Epithelial cell of esophagus (primary cell): ENCODE measurements around the gene ERRFI1.
A peak's percentile ranks its signal among the peaks of the same experiment; 100 is the strongest.

ENCODE experiments used
- DNase-seq: peaks from one replicate; pipeline ENCODE4 v3.0.0; 2010; ENCODE audit warnings: low read depth
- H3K4me3 ChIP-seq: 2 replicates; pipeline ENCODE4 v1.5.1; 2011; ENCODE audit warnings: mild to moderate bottlenecking, low read length, control low read depth
- TF ChIP-seq, protein P1 (sequence below): IDR thresholded peaks from 2 replicates; pipeline ENCODE4 v1.5.1; 2011; ENCODE audit warnings: low read depth, mild to moderate bottlenecking, low read length, control low read depth, inconsistent platforms; ENCODE audit not compliant: insufficient read depth; ENCODE audit errors: missing control alignments

ERRFI1 gene

DNA sequence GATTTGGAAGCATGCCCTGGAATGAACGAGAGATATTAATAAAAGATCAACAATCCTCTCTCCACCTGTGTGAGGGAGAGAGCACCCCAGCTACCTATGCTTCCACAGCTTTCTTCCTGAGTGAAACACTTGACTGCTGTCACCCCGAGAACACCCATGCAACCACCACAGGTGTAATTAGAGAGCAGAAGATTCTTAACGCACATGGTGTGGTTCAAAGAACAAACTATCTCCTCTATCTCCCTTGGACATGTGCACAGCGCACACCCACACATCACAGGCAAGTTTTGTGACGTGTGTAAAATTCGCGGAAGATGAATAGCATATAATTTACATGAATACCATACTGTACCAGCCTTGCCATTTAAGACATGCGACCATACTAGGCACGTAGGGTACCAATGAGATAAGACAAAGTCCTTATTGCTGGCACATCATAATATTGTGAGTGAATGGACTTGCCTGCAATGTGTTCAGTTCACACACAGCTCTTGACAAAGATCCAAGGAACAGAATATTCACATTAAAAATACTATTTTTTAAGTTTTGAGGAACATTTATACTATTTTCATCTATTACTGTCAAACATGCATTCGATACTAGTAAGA lies 11.6 kb downstream of the ERRFI1 start:
- no peak for DNase-seq
- TF ChIP-seq, protein P1, sequence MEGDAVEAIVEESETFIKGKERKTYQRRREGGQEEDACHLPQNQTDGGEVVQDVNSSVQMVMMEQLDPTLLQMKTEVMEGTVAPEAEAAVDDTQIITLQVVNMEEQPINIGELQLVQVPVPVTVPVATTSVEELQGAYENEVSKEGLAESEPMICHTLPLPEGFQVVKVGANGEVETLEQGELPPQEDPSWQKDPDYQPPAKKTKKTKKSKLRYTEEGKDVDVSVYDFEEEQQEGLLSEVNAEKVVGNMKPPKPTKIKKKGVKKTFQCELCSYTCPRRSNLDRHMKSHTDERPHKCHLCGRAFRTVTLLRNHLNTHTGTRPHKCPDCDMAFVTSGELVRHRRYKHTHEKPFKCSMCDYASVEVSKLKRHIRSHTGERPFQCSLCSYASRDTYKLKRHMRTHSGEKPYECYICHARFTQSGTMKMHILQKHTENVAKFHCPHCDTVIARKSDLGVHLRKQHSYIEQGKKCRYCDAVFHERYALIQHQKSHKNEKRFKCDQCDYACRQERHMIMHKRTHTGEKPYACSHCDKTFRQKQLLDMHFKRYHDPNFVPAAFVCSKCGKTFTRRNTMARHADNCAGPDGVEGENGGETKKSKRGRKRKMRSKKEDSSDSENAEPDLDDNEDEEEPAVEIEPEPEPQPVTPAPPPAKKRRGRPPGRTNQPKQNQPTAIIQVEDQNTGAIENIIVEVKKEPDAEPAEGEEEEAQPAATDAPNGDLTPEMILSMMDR: no peak

DNA sequence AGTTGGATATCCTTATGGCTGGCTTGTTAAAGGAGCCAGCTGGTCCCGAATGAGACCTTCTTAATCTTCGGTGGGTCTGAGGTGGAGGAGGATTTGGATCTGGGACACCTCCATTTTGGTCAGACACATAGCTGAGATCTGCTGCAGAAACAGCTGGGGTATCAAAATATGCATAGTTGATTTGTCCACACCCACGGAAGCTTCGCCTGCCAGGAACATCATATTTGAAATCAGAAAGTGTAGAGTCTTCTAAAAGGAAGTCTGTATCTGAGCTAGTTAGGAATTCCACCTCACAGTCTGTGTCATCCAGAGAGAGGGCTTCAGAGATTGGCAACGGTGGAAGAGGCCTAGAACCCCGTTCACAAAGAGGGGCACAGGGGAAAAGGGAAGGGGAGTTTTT lies 12.3 kb downstream of the ERRFI1 start:
- DNase-seq: no peak
- TF ChIP-seq, protein P1: no peak
- no peak overlapping the region for H3K4me3 ChIP-seq

More for the DNA sequence above, 11.6 kb downstream of the ERRFI1 start:
- no peak overlapping the region for H3K4me3 ChIP-seq

GRCh38 chr1:8013399-8013798 lies 12.7 kb downstream of the ERRFI1 start:
- TF ChIP-seq, protein P1: no peak
- DNase-seq: no peak
- no peak overlapping the region for H3K4me3 ChIP-seq

DNA sequence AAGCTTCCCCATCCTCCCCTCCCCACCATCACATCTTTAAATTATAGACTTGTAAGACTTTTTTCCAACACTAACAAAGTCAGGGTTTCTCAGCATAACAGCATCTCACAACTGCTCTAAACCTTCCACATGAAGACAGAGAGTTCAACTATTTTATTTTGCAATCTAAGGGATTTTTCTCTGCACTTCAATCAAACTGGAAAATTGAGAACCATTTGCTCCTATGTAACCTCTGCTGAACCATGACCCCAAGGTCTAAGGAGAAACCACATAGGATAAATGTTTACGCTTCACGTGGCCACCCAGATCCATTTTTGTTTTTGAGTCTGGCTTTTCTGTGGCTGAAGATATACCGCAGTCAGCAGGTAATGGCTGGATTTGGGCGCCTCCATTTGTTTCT lies 13.2 kb downstream of the ERRFI1 start:
- TF ChIP-seq, protein P1: no peak
- H3K4me3 ChIP-seq: no peak overlapping the region
- no peak for DNase-seq

GRCh38 chr1:8011923-8012858 lies 13.9 kb downstream of the ERRFI1 start:
- TF ChIP-seq, protein P1: no peak
- no peak overlapping the region for H3K4me3 ChIP-seq
- DNase-seq: peak; percentile 22

DNA sequence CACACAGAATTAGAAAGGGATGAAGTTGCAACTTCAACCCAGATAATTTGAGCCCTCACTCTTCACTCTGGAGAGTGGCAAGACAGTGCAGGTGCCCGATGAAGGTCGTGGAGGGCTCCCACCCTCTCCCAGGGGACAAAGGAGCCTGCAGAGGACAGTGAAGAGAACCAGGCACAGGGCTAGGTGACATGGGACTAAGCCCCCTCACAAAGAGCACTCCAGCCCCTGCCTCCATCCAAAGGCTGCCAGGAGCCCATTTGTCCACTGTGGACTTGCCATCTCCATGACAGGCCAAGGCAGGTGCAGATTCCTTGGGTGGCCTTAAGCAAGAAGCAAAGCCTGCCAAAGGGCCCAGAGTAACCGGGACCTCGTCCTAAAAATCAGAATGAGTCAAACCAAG lies 15.1 kb downstream of the ERRFI1 start:
- H3K4me3 ChIP-seq: no peak overlapping the region
- DNase-seq: peak; percentile 23
- TF ChIP-seq, protein P1: no peak
